ENCODE measurements around the gene ARID1B.

GRCh38 chr6:156873654-156874380 is 96.6 kb downstream of the ARID1B start:
- no peak for TF ChIP-seq CTCF (conservative IDR thresholded peaks at IDR 0.05; ENCODE audit: low read length)
- TF ChIP-seq EZH2phosphoT487 (IDR thresholded peaks at IDR 0.05; ENCODE audit: borderline replicate concordance, low read depth, low read length) = no peak

Data from OCI-LY7 (cell line).